HuH-7 (cell line): Measurements from ENCODE around the gene SAP30.
A peak's percentile ranks its signal among the peaks of the same experiment; 100 is the strongest.

Experiments used
- DNase-seq: peaks from one replicate; pipeline ENCODE4 v3.0.0; 2011; ENCODE audit warnings: low spot score

SAP30 gene

DNA sequence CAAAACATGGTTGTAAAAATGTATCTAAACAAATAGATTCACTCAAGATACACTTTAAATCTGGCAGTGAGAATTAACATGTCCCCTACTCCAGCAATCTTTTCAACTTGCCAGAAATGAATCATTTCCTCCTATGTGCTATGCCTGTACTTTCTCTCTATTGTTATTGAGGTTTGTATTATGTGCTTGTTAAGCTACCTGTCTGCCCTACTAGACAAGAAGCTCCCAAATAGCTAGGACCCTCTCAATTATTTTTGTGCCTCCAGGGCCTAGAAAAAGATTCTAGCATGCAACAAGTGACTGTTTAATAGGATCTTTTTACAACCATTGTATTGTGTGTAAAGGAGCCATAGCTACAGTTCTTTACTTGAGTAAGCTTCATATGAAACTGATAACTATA is 3.5 kb upstream of the SAP30 start:
- DNase-seq, result no peak

DNA sequence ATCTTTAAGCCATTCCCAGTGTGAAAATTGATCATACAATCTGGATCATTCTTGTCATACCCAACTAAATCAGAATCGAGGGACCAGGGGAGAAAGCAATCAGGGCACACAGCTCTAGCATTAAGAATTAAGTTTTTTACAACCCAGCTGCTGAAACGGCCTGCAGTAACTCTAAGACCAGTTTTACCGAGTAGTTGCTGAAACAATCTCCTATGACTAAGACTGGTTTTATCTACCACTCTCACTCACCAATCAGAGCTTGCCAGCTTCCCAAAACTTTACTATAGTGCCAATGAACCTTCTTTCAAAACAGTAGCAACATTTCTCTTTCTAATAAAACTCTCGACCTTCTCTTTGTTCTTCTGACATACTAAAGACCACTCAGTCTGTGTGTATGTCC is 2.8 kb upstream of the SAP30 start:
- no peak for DNase-seq

DNA sequence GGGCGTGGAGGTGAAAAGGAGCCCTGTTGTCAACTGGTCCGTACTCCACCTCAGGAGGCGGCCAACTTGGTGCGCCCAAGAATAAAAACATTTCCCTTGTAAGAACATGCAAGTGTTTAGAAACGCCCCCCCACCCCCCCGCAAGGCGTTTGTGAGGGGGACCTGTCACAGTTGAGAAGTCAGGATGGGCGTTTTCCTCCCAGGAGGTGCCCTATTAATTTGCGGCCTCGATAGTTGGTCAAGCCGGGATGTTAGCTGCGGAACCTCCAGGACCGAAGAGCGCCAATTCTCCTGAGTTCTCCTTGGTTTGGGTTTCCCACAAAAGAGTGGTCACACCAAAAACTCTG is 651 bp upstream of the SAP30 start:
- DNase-seq, result no peak

DNA sequence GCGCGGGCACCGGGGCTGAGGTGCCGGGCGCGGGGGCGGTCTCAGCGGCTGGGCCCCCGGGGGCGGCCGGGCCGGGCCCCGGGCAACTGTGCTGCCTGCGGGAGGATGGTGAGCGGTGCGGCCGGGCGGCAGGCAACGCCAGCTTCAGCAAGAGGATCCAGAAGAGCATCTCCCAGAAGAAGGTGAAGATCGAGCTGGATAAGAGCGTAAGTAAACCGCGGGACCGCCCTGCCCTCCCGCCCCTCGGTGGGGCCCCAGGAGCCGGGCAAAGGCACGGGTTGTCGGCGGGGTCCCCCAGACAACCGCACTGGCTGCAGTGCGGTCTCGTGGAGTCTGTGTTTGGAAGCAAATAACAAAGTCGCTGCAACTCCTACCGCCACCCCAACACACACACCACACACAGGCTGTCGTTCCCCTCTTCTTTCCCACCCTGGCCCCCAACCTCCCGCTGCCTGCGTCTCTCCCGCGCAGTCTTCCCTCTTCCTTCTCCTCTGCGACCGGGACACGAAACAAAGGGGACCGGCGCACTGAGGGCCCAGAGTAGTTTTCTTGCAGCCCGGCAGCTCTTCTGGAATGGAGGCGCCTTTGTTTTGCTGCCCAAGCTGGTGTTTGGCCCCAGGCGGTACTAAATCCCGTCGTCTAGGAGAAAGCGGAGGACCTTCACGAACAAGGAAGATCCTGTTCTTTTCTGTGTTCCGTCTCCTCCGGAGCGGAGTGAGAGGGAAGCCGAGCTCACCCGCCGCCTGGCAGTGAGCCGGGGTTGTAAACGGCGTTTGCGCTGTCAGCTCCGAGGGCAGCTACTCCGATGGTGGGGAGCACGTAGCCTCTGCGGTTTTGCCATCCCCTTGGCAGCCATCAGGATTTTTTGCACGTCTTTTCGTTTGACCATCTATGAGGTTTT is 788 bp downstream of the SAP30 start:
- peak; percentile 53 for DNase-seq

DNA sequence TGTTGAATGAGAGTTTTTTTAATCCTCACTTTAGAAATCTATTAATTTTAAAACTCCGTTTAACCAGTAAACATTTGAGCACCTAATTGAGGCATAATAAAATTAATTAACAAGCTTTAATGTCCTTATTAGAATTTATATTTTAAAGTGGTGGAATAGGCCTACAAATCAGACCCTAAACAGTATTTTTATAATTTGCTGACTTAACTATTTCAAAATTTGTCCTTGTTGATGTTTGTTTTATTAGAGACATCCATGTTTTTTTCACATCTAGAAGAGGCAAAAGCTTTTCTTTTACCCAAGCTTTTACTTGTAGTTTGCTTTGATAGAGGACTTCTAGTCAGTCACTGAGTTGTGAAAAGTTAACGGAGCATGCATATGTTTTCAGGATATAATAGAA is 3.8 kb downstream of the SAP30 start:
- no peak for DNase-seq

DNA sequence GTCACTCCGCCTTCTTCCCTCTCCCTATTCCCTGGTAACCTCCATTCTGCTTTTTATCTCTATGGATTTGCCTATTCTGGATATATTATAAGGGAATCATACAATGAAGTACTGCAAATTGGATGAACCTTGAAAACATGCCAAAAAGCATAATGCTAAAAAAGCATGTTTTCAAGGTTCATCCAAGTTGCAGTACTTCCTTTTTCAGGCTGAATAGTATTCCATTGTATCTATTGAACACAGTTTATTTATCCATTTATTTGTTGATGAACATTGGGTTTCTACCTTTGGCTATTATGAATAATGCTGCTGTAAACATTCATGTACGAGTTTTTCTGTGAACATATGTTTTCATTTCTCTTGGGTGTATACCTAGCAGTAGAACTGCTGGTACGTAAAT is 9.2 kb downstream of the SAP30 start:
- DNase-seq, result no peak

DNA sequence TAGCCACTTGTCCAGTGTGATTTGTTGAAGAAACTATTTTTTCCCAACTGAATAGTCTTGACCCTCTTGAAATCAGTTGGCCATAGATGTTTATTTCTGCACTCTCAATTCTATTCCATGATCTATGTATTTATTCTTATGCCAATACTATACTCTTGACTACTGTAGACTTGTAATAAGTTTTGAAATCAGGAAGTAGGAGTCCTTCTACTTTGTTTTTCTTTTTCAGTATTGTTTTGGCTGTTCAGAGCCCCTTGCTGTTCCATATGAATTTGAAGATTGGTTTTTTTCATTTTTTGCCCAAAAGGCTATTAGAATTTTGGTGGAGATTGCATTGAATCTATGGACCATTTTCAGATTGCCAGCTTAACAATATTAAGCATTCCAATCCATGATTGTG is 10.2 kb downstream of the SAP30 start:
- no peak for DNase-seq

DNA sequence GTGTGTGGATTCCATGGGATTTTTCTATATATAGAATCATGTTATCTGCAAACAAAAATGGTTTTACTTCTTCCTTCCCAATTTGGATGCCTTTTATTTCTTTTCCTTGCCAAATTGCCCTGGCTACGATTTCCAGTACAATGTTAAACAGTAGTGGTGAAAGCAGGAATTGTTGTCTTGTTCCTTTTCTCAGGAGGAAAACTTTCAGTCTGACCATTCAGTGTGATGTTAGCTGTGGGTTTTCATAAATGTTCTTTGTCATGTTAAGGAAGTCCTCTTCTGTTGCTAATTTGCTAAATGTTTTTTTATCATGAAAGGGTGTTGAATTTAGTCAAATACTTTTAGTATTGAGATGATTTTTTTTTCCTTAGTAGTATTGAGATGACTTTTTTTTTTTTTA is 10.9 kb downstream of the SAP30 start:
- no peak for DNase-seq

DNA sequence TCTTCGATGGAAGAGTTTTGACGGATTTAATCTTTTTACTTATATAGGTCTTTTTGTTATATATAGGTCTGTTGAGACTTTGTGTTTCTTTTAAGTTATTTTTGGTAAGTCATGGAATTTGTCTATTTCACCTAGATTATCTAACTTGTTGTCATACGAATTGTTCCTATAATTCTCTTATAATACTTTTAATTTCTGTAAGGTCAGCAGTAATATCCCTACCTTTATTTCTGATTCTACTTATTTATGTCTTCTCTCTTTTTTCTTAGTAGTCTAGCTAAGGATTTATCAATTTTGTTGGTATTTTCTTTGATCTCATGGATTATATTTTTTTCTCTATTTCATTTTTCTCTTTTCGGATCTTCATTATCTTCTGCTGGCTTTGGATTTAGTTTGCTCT is 11.6 kb downstream of the SAP30 start:
- DNase-seq, result no peak

DNA sequence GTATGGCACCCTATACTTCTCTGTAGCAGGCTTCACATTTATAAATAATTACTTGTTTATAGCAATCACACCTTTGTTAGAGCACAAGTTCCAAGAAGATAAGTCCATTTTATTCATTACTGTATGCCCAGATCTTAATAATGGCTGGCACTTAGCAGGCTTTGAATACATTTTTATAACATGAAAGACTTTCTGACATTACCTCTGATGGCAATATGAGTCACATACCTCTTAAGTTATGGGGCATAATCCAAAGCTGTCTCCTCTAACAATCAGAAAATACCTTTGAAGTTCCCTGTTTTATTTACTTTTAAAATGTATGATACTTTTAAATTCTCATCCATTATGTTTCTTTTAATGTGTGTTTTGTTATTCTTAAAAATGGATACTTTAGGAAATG is 16.0 kb downstream of the SAP30 start:
- DNase-seq, result no peak

DNA sequence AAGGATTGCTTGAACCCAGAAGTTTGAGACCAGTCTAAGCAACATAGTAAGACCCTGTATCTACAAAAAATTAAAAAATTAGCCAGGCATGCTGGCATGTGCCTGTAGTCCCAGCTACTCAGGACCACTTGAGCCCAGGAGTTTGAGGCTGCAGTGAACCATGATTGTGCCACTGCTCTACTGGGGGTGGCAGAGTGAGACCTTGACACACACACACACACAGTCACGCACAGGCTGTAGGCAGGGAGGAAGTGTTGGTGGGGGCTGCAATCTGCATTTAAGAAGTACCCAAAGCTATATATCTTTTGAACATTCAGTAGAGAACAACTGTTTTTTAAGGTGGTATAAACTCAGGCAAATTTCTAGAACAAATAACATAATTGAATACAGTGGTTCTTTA is 20.9 kb downstream of the SAP30 start:
- no peak for DNase-seq

DNA sequence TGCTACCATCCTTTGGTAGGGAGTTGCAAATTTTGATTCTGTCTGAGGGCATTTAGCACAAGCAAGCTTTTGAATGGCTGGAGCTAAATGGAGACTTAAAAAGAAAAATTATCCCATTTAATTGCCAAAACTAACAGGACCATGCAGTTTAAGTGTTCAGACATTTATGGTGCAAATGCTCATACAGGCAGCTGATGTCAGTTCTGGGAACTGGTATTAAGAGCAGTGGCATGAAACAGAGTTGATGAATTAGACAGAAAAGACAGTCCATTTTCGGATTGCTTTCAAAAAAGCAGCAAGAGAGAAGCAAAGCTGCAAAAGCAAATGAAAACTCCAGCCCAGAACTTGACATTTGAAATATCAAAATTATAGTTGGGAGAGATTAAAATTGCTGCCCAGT is 26.9 kb downstream of the SAP30 start:
- DNase-seq, result no peak

DNA sequence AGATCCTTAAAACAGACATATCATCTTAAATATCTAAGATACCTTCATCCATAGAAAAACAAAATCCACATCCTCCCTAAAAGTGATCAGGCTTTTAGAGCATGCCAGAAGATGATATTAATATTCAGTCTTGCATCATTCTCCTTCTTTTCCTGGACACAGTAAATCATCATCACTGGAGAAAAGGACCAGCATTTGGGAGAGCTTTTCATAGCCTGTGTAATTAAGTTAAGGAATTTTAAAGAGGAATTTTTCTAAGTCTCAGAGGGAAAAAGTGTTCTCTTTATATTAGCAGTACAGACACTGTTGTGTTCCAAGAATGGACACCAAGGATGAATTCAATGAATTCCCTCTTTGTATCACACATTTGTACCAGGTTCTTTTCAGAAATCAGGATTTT is 27.5 kb downstream of the SAP30 start:
- DNase-seq, result no peak

DNA sequence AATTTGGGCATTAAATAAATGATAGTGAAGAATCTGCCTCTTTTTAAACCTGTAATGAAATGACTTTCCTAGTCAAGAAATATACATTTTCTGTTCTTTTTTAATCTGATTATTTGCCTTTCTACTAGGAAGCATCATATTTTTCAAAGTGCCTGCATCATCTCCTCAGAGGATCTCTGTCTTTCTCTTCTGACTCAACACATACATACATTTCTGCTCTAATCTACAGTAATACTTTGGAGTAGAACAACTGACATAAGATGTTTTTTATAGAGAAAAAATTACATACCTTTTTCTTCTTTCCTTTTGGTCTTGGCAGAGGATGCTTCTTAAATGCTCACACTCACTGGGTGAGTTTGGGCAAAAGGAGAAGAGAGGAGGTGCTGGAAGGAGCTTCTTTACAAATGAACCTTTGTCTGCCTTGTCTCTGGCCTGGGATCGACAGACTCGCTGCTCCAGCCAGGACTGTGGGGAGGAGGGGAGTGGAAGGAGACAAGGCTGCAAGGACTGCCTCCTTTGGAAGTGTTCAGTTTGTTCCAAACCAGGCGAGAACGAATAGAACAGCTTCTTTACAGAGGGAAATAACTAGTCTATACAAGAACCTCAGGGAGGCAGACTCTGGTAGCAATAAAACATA is 28.1 kb downstream of the SAP30 start, which contains the start of gene SCRG1:
TSS of gene SCRG1 (minus strand) at position 338 of the 637 bp plus-strand sequence. CDS start 7,702 bp downstream, outside the sequence.
- no peak for DNase-seq

DNA sequence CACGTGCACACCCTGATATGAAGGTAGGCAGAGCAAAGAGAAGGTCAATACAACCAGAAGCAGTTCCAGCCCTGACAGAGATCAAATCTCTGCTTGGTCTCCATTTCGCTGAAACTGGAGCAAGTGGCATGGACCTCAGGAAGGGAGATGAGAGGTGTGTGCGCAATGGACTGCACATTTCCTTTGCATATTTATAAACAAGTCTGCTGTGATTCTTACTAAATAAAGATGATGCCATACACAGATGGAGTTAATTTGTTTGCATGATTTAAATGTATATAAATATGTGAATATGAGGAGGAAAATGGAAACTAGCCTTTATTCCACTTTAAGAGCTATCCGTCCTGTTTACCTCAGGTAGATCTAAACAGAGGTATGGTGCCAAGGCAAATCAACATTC is 30.3 kb downstream of the SAP30 start:
- DNase-seq, result no peak

DNA sequence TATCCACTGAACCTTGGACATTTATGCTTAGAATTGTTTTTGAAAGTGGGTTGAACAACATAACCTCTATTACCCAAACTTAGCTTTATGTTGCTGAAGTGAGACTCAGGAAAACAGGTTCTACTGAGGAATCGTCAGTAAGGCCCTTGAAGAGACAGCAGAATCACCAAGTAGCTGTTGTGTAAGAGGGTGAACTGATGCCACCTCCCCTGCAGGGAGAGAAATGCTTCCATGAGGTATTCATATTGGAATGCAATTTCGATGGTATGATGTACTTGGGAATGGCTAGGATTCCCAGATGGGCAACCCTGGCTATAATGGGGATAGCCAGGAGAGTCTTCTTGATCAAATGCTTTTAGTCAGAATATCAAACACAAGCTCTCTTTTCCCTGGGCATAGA is 32.3 kb downstream of the SAP30 start:
- no peak for DNase-seq

DNA sequence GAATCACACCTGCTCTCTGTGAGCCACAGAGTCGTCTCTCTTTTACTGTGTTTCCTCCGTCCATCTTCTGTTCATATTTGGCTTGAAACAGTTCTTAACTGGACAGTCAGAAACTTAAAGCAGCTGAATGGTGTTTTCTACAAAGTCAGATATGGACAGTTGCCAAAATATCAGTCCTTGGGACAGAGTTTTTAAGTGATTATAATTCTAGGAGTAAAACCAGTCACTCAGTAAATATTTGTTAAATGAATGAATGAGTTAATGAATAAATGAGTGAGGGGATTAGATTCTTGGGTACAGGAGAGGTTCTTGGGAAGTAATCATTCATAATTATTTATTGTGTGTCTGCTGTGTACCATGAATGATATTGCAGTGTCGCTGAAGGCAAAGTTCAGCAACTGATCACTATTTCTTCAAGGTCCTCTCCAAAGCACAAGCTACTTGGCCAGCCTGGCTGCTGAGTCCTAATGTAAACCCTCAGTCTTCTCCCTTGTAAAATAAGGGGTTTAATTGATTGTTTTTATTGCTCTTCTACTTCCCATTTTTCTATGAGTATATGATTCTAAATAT is 33.6 kb downstream of the SAP30 start:
- DNase-seq, result no peak

DNA sequence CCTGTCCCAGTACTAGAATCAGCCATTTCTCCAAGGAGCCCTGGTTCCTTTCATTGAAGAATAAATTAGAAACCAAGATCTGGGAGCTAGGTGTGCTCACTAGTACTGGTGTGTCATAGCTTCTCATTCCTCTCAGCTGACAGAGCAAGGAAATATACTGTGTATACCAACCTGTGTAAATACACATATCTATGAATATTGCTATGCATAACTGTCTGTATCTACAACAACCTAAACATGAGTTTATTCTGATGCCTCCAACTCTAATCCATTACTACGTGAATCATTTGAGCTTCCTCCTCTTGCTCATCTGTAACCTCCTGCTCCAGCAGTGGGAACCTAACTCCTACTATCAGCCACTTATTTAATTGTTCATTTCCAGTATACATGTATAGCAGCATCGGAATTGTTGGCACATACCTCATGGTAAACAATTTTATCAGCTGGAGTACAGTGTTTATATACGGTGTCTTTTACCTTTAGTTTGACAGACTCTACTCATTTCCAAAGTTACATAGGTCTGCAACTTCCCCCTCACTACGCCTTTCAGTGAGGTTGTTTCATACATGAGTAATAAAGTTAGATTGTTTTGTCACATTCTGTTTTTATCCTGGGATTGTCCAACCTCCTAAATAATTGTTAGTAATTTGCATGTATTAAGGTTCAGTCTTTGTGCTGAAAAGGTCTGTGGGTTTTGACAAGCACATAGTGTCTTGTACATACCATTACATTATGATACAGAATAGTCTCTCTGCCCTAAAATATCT is 35.3 kb downstream of the SAP30 start:
- no peak for DNase-seq

DNA sequence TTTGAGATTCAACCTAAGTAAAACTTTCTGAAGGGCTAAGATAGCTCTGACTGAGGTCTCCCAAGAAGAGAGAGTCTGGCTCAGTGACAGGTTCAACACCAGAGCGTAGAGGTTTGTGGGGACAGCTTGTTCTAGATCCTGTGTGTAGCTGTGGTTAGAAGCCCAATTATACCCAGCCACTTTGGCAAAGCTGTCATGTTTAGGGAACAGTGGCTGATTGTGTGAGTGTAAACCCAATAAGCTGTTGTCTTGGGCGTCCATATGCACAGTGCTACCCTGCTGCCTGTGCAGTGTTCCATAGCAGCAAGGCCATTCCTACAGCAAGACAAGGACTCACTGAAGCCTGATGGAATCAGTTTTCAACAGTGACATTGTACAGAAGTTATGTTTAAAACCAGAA is 39.3 kb downstream of the SAP30 start:
- DNase-seq, result no peak

DNA sequence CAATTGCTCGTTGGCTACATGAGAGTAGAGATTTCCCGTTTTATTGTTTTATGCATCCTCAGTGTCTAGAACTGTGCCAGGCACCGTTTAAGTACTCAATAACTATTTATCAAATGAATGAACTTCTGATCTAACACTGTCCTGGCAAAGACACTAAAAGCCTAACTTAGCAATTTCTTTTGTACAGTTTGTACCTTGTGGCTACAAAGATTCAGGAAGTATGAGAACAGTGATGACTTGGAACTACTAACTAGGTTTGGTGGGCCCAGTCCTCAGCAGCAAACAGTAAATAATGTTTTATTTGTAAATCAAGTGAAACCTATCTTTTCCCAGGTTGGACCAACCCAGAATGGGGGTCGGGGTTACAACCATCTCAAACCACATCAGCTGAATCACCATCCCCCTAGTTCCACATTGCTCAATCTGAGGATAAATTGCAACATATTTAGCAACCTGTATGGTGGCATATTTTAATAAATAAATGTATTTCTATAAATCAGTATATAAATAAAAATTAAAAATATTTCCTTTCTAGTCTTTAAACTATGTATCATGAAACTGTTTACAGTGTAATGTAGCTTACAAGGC is 40.4 kb downstream of the SAP30 start:
- no peak for DNase-seq

DNA sequence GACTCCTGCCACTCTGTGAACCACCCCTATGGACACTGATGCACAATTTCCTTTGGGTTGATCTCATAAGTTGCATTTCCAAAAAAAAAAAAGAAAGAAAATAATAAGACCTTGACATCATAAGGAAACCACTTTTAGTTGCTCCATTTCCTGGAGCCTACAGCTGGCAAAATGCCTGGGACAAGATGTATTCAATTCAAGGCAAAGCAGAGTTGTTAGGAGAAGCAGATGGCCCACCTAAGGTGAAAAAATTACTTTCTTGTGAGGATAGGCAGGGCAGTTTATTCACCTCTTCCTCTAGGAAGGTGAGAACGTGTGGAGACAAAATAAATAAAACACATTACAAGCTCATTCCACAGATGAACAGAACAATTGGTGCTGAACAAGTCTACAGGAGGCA is 42.3 kb downstream of the SAP30 start:
- no peak for DNase-seq

DNA sequence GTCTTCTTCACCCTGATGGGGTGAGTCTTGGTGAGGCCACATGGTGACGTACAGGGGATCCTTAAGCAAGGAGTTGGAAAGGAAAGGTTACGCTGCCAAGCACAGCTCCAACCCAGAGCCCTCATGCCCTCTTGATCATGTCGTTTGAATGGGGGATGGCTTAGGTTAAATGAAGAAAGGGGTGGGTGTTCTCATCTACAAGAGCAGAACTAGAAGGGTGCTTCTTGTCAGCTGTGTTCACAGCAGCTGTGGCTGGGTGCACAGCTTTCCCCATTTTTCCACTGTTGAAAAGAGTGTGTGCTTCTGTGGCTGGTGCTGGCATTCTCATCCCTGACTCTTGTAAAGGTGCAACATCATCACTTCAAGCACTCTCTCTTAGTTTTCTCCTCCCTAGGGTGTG is 43.7 kb downstream of the SAP30 start:
- no peak for DNase-seq
